ENCODE measurements around the gene GFAP. TPM values are rescaled to one million over a fixed set of nuclear protein-coding genes. Genes with fewer than 3 reads are reported as not detected.

GFAP gene
- total and polyA plus RNA-seq, 4 donors: 1.4 to 17.6 (median 5.1) TPM

Small RNA genes lying within 50 kb of the gene (microRNA-seq; reads per million reads assigned to microRNA genes)
- gene MIR6783: 0 to 0.60 reads per million in 2 donors

Other genes starting within 250 kb of the GFAP start
- gene CCDC43, start 225.7 kb downstream of the GFAP start, total RNA-seq: 10 to 100 TPM; 15.4 to 16.1 TPM
- 10 to 100 TPM in 1 of 2 donors, 1 to 10 TPM in 1; 9.6 to 12.6 TPM for gene CCDC43, start 225.7 kb downstream of the GFAP start, polyA plus RNA-seq
- gene DBF4B, start 206.8 kb downstream of the GFAP start, total RNA-seq: 10 to 100 TPM in 1 of 2 donors, 1 to 10 TPM in 1; 5.8 to 12.1 TPM
- gene DBF4B, start 206.8 kb downstream of the GFAP start, polyA plus RNA-seq: 1 to 10 TPM in 1 of 2 donors, under 1 TPM in 1; 0.88 to 2.4 TPM
- gene ADAM11, start 156.5 kb downstream of the GFAP start, total RNA-seq: 1 to 10 TPM in 1 of 2 donors, under 1 TPM in 1; 0.45 to 1.4 TPM
- gene ADAM11, start 156.5 kb downstream of the GFAP start, polyA plus RNA-seq: 1 to 10 TPM in 1 of 2 donors, under 1 TPM in 1; 0.38 to 1.6 TPM
- gene GJC1, start 85.2 kb downstream of the GFAP start, total RNA-seq: 10 to 100 TPM; 23.8 to 34.3 TPM
- 1 to 10 TPM; 2.9 to 5.6 TPM for gene GJC1, start 85.2 kb downstream of the GFAP start, polyA plus RNA-seq
- gene HIGD1B, start 67.6 kb downstream of the GFAP start, total RNA-seq: 1 to 10 TPM in 1 of 2 donors, under 1 TPM in 1; 0.58 to 1.3 TPM
- not detected for gene HIGD1B, start 67.6 kb downstream of the GFAP start, polyA plus RNA-seq
- 10 to 100 TPM; 64.4 to 78.6 TPM for gene EFTUD2, start 16.1 kb downstream of the GFAP start, total RNA-seq
- 10 to 100 TPM; 17.8 to 37.7 TPM for gene EFTUD2, start 16.1 kb downstream of the GFAP start, polyA plus RNA-seq
- 1 to 10 TPM in 1 of 2 donors, under 1 TPM in 1; 0.16 to 1.7 TPM for gene KIF18B, start 32.3 kb upstream of the GFAP start, total RNA-seq
- under 1 TPM in 1 of 2 donors, not detected in 1; 0.05 TPM for gene KIF18B, start 32.3 kb upstream of the GFAP start, polyA plus RNA-seq
- 1 to 10 TPM in 1 of 2 donors, not detected in 1; 1.3 TPM for gene C1QL1, start 52.8 kb upstream of the GFAP start, total RNA-seq
- gene C1QL1, start 52.8 kb upstream of the GFAP start, polyA plus RNA-seq: not detected
- gene DCAKD, start 136.1 kb upstream of the GFAP start, total RNA-seq: 10 to 100 TPM; 22.7 to 33.1 TPM
- gene DCAKD, start 136.1 kb upstream of the GFAP start, polyA plus RNA-seq: 10 to 100 TPM; 14.5 to 20.1 TPM
- gene NMT1, start 145.8 kb upstream of the GFAP start, total RNA-seq: 100 to 1,000 TPM; 103 to 104 TPM
- gene NMT1, start 145.8 kb upstream of the GFAP start, polyA plus RNA-seq: 100 to 1,000 TPM in 1 of 2 donors, 10 to 100 TPM in 1; 33.8 to 124 TPM
- 10 to 100 TPM; 94.6 to 97.4 TPM for gene PLCD3, start 217.0 kb upstream of the GFAP start, total RNA-seq
- gene PLCD3, start 217.0 kb upstream of the GFAP start, polyA plus RNA-seq: 10 to 100 TPM; 22.8 to 93.8 TPM
- 10 to 100 TPM; 16.1 to 23.4 TPM for gene ACBD4, start 220.2 kb upstream of the GFAP start, total RNA-seq
- gene ACBD4, start 220.2 kb upstream of the GFAP start, polyA plus RNA-seq: 10 to 100 TPM; 68.6 to 69.7 TPM
- 10 to 100 TPM; 48.7 to 64.0 TPM for gene HEXIM1, start 233.0 kb upstream of the GFAP start, total RNA-seq
- 10 to 100 TPM; 40.8 to 62.6 TPM for gene HEXIM1, start 233.0 kb upstream of the GFAP start, polyA plus RNA-seq
- gene HEXIM2, start 246.4 kb upstream of the GFAP start, total RNA-seq: 1 to 10 TPM; 2.7 to 6.0 TPM
- 1 to 10 TPM; 4.4 to 10.0 TPM for gene HEXIM2, start 246.4 kb upstream of the GFAP start, polyA plus RNA-seq